ENCODE data around the gene SMS.

GRCh38 chrX:21926527-21927278 is 13.8 kb upstream of the SMS start:
- TF ChIP-seq POLR2A (IDR thresholded peaks at IDR 0.05), result no peak
- TF ChIP-seq POLR2AphosphoS5 (IDR thresholded peaks at IDR 0.05), result no peak
